Lower leg skin (tissue), 3 donors: ENCODE data around the gene MTM1.

Experiments
- POLR2A ChIP-seq, 2 donors: fragments of 450-650 bp; IDR thresholded peaks; one replicate each; pipeline ENCODE4 v1.6.1; 2016 to 2017; ENCODE audit warnings: antibody characterized with exemption in 2 of 2, mild to moderate bottlenecking in 1 of 2, moderate library complexity in 1 of 2
- TF ChIP-seq, protein P1 (sequence below), 3 donors: fragments of 450-650 bp; IDR thresholded peaks; one replicate each; pipeline ENCODE4 v1.5.1; 2016; ENCODE audit warnings: antibody characterized with exemption in 3 of 3, mild to moderate bottlenecking in 3 of 3, moderate library complexity in 2 of 3

DNA sequence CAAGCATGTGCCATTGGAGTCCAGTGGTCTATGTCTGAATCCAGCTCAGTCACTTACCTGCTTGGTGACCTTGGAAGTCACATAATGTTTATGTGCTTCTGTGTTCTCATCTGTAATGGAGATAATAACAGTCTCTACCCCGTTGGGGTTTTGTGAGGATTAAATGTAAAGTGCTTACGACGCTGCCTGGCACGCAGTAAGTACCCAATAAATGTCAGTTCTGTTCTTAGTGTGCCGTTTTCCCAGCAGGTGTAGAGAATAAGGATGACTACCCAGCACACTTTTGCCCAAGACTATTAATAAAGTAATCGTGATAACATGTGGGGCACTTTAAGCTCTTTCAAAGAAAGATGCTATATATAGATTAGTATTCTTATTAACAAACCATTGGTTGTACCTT, 56.7 kb downstream of the MTM1 start:
- TF ChIP-seq, protein P1, sequence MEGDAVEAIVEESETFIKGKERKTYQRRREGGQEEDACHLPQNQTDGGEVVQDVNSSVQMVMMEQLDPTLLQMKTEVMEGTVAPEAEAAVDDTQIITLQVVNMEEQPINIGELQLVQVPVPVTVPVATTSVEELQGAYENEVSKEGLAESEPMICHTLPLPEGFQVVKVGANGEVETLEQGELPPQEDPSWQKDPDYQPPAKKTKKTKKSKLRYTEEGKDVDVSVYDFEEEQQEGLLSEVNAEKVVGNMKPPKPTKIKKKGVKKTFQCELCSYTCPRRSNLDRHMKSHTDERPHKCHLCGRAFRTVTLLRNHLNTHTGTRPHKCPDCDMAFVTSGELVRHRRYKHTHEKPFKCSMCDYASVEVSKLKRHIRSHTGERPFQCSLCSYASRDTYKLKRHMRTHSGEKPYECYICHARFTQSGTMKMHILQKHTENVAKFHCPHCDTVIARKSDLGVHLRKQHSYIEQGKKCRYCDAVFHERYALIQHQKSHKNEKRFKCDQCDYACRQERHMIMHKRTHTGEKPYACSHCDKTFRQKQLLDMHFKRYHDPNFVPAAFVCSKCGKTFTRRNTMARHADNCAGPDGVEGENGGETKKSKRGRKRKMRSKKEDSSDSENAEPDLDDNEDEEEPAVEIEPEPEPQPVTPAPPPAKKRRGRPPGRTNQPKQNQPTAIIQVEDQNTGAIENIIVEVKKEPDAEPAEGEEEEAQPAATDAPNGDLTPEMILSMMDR (IDR thresholded peaks at IDR 0.05) = no peak
- no peak for TF ChIP-seq POLR2A (IDR thresholded peaks at IDR 0.05)
